GM19395 (cell line): ENCODE data around the gene LBHD1.
"Not testable (repeated sequence)": the region's sequence is repeated elsewhere in the genome, so short reads cannot be mapped to it uniquely, and the experiment has no call there.

Source experiments
- ATAC-seq: cut with Tn5 transposase; IDR thresholded peaks from one replicate; pipeline ENCODE4 v1.9.1; 2021; ENCODE audit warnings: mild to moderate bottlenecking, moderate library complexity; ENCODE audit not compliant: unreplicated experiment

Gene LBHD1

GRCh38 chr11:62694455-62695167, 22.5 kb upstream of the LBHD1 start:
- no peak for ATAC-seq

GRCh38 chr11:62693624-62694023, 21.6 kb upstream of the LBHD1 start:
- not testable (repeated sequence) for ATAC-seq

- ATAC-seq = no peak
Measured at GRCh38 chr11:62689421-62690183, 17.5 kb upstream of the LBHD1 start, which contains the start of gene LRRN4CL. Gene LRRN4CL (minus strand): TSS chr11:62689530. CDS start chr11:62688508, 1,022 bp downstream.

- no peak for ATAC-seq
Measured at GRCh38 chr11:62688491-62688890, 16.4 kb upstream of the LBHD1 start.

DNA sequence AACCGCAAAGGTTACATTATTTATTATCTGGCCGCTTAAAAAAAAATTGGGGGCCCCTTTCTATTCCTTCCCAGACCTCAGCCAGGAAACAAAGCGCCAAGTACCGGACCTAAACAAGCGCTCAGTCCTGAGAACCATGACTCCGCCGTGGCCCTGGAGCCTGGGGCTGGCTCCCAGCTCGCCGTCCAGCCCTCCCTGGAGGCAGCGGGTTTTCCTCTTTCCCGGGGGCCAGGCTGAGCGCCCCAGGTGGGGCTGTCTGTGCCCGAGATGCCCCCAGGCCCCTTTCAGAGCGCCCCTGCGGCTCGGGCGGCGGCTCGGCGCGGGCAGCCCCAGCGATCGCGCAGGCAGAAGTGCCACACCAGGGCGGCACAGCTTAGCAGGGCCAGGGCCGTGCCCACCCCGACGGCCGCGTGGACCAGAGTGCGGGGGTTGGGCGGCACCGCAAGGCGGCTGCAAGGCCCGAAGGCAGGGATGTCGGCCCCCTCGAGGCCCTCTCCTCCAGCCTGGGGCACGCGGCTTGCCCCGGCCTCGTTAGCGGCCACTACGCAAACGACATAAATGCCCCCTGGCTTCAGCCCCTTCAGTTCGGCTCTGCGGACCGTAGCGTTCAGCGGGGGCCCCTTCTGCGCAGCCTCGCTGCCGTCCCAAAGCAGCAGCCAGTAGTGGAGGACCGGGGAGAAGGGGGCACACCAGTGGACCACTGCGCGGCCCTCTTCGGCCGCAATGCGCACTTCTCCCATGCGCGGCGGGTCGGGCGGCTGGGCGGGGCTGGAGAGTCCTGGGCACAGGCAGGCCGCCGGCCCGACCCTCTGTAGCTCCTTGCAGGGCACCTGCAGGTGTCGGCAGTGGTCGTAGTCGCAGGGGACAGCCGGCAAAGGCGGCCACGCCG, 15.7 kb upstream of the LBHD1 start:
- ATAC-seq = no peak

DNA sequence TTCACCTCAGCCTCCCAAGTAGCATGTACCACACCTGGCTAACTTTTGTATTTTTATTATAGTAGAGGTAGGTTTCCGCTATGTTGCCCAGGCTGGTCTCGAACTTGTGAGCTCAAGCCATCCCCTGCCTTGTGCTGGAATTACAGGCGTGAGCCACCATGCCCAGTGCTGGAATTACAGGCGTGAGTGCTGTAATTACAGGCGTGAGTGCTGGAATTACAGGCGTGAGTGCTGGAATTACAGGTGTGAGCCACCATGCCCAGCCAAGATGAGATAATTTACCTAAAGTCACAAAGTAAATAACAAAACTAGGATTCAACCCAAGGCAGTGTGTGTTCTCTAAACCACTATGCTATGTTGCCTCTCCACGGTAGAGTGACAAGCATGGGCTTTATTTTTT, 10.5 kb upstream of the LBHD1 start:
- no peak for ATAC-seq

- no peak for ATAC-seq
Measured at GRCh38 chr11:62680825-62681240, 8.8 kb upstream of the LBHD1 start.

GRCh38 chr11:62678770-62679696, 7.0 kb upstream of the LBHD1 start, which contains the start of gene UBXN1:
Gene UBXN1 (minus strand): TSS chr11:62679073. CDS start chr11:62678923, 150 bp downstream.
- ATAC-seq = peak; percentile 84

DNA sequence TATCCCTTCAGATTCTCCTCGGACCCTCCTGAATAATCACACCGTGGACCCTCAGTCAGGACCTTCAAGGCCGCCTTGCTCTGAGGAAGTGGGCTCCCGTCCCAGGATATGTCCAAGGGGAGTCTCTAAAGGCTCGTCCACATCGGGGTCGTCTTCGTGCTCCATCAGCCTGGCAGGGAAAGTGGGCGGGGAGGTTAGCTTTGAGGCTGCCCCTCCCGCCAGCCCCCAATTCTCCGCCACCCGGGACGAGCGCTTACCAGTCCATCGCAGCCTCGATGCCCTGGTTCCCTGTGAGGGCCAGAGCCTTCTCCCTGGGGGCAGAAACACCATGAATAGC, 6.3 kb upstream of the LBHD1 start:
- no peak for ATAC-seq

- no peak for ATAC-seq
Measured at GRCh38 chr11:62677714-62678113, 5.6 kb upstream of the LBHD1 start.

GRCh38 chr11:62677156-62677555, 5.1 kb upstream of the LBHD1 start:
- ATAC-seq = no peak

DNA sequence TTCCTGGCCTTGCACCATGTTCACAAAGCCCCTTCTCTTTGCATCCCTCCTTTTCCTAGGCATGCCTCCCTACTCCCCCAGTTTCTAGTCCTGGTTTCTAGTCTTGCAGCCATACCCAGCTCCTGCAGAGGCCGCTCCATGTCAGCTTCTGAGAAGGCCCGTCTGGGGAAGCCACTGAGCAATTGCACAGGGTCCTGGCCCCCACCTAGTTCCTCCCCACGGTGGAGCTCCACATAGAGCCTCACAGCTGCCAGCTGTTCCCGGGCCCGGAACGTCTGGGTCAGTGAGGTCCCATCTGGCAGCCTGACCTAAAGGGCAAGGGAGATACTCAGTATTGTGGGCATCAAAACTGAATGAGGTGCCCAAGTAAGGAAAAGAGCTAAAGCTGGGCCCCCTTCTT, 4.6 kb upstream of the LBHD1 start:
- ATAC-seq = no peak

DNA sequence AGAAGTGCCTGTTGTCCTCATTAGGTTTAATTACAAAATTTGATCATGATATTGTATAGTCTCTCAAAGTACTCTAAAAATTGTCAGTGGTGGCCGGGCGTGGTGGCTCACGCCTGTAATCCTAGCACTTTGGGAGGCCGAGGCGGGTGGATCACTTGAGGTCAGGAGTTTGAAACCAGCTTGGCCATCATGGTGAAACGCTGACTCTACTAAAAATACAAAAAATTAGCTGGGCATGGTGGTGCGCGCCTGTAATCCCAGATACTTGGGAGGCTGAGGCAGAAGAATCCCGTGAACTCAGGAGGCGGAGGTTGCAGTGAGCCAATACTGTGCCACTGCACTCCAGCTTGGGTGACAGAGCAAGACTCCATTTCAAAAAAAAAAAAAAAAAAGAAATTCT, 3.3 kb upstream of the LBHD1 start:
- ATAC-seq = not testable (repeated sequence)

- ATAC-seq = no peak
Measured at GRCh38 chr11:62673196-62673525, 1.1 kb upstream of the LBHD1 start.

- ATAC-seq = peak; percentile 6
Measured at GRCh38 chr11:62671236-62671607, 845 bp downstream of the LBHD1 start.

GRCh38 chr11:62669420-62670161, 2.5 kb downstream of the LBHD1 start:
- no peak for ATAC-seq

DNA sequence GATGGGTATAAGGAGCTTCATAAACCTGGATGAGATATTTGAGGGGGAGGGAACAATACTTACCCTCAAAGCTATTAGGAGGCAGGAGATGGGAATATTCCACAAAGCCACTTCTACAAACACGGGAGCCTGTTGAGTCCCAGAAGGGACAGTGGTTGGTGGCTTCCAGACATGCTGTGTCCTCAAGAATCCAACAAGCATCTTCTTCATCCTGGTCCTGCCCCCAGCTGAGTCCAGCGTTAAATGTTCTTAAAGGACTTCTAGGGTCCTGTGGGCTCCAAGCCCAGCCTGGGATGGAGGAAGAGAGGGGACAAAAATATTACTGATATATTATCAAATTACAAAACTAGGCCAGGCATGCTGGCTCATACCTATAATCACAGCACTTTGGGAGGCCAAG, 4.6 kb downstream of the LBHD1 start:
- no peak for ATAC-seq

DNA sequence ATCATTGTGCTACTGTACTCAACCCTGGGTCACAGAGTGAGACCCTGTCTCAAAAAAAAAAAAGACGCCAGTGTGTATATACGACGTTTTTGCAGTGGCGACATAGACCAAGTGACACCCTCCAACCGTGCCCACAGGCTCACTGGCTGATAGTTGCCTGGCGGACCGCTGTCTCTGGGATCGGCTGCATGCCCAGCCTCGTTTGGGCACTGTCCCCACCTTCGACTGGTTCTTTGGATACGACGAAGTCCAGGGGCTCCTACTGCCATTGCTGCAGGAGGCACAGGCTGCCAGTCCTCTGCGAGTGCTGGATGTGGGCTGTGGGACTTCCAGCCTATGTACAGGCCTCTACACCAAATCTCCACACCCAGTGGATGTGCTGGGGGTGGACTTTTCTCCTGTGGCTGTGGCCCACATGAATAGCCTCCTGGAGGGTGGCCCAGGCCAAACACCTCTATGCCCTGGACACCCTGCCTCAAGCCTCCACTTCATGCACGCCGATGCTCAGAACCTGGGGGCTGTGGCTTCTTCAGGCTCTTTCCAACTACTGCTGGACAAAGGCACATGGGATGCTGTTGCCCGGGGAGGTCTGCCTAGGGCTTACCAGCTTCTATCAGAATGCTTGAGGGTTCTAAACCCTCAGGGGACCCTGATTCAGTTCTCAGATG, 5.7 kb downstream of the LBHD1 start:
- ATAC-seq = no peak

GRCh38 chr11:62665599-62666258, 6.3 kb downstream of the LBHD1 start:
- peak; percentile 35 for ATAC-seq
